GM21723 (cell line): ENCODE data around the gene PFKFB3.

ENCODE experiments used
- ATAC-seq: cut with Tn5 transposase; IDR thresholded peaks from one replicate; pipeline ENCODE4 v1.9.1; 2021; ENCODE audit warnings: mild to moderate bottlenecking, moderate library complexity; ENCODE audit not compliant: unreplicated experiment

The PFKFB3 gene

DNA sequence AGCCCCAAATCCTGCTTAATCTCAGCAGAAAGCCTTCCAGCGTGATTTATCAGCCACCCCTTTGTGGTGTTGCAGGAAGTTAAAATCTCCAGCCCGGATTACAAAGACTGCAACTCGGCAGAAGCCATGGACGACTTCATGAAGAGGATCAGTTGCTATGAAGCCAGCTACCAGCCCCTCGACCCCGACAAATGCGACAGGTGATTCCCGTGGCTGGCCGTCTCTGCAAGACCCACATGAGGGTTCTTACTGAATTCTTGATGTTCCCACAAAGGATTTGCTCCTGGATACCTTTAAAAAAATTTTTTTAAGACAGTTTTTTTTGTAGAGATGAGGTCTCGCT is 16.7 kb downstream of the PFKFB3 start:
- ATAC-seq: no peak

- no peak for ATAC-seq
These were observed 17.9 kb downstream of the PFKFB3 start for GRCh38 chr10:6220418-6221191.

DNA sequence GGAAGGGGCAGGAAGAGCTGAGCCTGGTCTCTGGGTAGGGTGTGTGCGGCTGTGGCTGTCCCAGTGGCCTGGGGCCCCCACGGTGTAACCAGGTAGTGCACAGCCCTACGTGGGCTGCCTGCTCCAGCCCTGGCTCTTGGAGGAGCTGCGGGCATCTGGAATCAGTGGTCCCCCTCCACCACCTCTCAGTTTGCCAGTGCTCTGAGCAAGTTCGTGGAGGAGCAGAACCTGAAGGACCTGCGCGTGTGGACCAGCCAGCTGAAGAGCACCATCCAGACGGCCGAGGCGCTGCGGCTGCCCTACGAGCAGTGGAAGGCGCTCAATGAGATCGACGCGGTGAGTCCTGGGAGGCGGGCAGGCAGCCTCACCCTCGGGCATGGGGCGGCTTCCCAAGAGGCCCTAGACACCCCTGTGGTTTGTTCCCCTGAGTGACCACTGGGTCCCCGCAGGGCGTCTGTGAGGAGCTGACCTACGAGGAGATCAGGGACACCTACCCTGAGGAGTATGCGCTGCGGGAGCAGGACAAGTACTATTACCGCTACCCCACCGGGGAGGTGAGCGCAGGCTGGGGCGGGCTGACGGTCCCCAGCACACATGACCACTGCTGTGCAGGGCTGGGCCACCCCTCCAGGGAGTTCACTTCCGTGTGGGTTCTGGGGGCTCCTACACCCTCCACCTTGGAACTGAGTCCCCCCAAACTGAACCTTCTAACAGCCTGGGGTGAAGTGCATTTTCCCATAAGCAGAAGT is 18.6 kb downstream of the PFKFB3 start:
- ATAC-seq: no peak

- ATAC-seq: no peak
These were observed 19.4 kb downstream of the PFKFB3 start for GRCh38 chr10:6221971-6222751.

DNA sequence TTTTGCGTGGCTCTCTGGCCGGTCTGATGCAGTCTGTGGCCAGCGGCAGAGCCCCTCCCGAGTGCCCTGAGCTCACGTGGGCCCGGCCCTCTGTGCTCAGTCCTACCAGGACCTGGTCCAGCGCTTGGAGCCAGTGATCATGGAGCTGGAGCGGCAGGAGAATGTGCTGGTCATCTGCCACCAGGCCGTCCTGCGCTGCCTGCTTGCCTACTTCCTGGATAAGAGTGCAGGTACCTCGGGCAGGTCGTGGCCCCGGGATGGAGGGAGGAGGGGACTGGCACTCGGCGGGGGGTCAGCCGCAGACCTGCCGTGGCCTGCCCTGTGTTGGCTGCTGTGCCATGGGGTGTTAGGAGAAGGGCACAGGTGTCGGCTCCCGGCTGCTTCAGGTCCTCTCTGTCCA is 20.0 kb downstream of the PFKFB3 start:
- ATAC-seq: no peak

- no peak for ATAC-seq
These were observed 21.2 kb downstream of the PFKFB3 start for GRCh38 chr10:6223981-6224380.

GRCh38 chr10:6224781-6225180 is 22.0 kb downstream of the PFKFB3 start:
- ATAC-seq: no peak

DNA sequence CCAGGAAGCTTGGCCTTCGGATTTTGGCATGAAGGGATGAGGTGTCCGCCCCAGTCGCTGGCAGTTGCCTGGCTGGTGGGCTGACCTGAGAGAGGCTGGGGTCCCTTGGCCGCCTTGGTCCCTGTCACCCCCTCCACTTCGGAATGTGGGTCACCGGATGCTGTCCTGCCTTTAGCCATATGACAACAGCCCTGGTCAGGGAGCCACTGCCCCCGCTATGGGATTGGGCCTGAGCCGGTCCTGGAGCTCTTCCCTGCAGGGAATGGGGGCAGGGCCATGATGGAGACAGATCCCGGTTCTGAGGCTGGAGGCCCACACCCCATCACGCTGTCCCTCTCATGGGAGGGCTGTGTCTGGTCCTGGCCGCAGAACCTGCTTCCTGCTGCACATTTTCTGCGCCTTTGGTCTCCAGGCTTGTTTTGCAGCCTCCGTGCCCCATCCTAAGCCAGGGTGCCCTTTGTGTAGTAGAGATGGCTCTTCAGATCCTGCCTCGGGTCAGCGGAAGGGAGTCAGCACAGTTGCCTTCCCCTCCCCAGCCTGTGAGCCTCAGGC is 22.6 kb downstream of the PFKFB3 start:
- no peak for ATAC-seq

- ATAC-seq: no peak
These were observed 23.5 kb downstream of the PFKFB3 start for GRCh38 chr10:6226216-6226615.

DNA sequence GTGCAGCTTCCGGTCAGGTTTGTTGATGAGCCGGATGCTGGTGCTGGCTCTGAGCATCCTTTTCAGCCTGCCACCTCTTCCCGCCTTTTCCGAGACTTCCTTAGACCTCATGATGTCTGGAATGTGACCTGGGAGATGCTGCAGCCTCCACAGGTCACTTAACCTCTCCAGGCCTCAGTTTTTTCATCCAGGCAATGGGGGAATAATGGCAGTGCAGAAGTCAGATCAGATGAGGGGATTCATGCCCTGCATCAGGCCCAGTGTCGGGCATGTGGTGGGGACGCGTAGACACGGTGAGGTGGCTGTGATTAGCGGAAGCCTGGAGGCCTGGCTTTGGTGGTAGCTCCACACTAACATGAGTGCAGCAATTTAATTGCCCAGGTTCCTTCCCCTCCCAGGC is 24.6 kb downstream of the PFKFB3 start:
- no peak for ATAC-seq

DNA sequence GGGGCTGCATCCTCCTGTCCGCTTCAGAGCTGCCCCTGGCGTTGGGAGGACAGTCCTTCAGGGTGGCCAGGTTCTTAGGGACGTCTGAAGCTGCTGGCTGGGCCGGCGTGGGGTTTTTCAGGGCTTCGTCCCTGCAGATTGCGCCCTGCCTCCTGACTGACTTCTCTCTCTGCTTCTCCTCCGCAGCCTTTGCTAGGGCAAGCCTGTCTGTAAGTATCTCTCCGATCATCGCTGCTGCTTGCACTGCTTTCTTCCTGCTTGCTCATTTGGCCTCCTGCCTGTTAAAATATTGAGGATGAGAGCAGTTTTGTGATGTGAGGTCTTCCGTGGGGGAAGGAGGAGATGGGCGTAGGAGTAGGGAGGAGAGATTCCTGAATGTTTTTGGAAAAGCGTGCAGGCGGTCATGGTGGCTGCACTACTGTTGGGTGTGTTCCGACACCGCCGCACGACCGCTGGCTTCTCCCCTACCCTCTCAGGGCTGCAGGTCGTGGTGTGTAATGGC is 25.3 kb downstream of the PFKFB3 start:
- ATAC-seq: no peak

- ATAC-seq: no peak
These were observed 25.9 kb downstream of the PFKFB3 start for GRCh38 chr10:6228647-6229046.

DNA sequence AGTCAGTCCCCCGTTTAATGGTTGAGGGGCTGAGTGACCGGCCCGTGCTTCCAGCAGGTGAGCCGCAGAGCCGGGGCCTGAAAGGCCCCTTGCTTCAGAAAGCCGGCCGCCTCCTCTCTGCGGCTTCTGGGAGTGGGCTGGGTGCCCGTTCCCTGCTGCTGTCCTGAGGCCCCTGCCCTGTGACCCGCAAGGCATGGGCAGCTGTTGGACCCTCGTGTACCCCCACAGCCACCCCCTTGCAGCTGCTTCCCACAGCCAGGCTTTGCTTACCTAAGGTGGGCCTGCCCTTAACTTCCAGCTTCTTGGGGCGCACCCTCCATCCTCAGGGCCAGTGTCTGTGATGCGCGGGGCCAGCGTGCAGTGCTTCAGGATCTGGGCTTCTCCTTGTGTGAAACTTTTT is 26.6 kb downstream of the PFKFB3 start:
- ATAC-seq: no peak

DNA sequence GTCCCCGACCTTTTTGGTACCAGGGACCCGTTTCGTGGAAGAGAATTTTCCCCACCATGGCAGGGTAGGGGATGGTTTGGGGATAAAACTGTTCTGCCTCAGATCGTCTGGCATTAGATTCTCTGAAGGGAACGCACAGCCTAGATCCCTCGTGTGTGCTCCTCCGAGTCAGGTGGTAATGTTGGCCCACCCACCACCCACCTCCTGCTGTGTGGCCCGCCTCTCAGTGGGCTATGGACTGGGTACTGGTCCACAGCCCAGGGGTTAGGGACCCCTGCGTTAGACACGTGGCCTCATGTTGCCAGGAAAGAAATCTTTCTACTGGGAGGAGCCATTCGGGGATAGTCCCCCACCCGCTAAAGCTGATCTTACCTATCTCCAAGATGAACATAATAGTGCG is 27.0 kb downstream of the PFKFB3 start:
- ATAC-seq: no peak

- no peak for ATAC-seq
These were observed 27.6 kb downstream of the PFKFB3 start for GRCh38 chr10:6230315-6230714.

DNA sequence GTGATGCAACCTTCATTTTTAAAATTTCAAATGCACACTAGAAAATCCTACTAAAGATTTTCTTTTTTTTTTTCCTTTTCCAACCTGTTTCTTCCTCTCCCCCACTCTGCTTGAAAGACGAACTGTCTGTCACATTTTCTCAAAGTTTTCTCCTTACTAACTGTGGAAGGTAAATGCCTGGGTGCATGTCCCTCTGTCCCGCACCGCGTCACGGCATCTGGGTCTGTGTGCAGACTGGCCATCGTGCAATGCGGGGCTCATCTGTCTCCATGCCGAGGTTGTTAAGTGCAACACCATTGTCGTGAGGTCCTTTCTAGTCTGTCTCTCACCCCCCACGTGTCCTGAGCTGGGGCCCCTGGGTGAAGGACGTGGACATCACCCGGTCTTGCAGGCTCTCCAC is 28.4 kb downstream of the PFKFB3 start:
- no peak for ATAC-seq

- no peak for ATAC-seq
These were observed 29.0 kb downstream of the PFKFB3 start for GRCh38 chr10:6231730-6232129.

DNA sequence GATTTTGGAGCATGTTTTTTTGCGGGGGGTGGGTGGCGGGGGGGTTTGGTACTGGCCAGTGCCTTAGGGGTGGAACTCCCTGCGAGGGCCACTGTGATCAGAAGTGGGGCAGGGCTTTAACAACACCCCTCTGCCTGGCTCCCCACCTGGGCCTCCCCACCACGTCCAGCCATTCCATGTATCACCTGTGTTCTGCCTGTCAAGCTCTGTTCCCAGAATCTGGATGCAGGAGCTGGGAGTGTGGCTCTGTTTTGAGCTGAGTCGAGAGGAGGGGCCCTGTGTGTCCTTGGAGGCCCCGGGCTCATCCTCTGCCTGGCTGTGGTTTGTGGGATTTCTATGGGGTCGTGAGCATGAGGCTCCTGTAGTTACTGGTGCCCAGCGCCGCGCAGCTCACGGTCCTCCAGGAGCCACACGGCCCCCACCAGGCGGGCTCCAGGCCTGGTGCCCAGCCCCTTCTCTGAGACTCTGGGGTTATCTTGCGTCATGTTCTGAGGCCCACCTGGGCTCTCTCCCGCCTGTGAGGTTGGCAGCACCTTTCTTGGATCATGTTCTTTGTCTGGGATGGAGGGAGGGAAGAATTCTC is 29.6 kb downstream of the PFKFB3 start:
- ATAC-seq: no peak

DNA sequence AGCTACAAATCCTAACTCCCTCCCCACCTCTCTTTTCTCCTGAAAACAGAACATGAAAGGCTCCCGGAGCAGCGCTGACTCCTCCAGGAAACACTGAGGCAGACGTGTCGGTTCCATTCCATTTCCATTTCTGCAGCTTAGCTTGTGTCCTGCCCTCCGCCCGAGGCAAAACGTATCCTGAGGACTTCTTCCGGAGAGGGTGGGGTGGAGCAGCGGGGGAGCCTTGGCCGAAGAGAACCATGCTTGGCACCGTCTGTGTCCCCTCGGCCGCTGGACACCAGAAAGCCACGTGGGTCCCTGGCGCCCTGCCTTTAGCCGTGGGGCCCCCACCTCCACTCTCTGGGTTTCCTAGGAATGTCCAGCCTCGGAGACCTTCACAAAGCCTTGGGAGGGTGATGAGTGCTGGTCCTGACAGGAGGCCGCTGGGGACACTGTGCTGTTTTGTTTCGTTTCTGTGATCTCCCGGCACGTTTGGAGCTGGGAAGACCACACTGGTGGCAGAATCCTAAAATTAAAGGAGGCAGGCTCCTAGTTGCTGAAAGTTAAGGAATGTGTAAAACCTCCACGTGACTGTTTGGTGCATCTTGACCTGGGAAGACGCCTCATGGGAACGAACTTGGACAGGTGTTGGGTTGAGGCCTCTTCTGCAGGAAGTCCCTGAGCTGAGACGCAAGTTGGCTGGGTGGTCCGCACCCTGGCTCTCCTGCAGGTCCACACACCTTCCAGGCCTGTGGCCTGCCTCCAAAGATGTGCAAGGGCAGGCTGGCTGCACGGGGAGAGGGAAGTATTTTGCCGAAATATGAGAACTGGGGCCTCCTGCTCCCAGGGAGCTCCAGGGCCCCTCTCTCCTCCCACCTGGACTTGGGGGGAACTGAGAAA is 30.4 kb downstream of the PFKFB3 start:
- ATAC-seq: no peak

- ATAC-seq: no peak
These were observed 31.1 kb downstream of the PFKFB3 start for GRCh38 chr10:6233725-6234277.
